Epidermal melanocyte (primary cell): ENCODE results near the gene ZNF750.
A peak's percentile ranks its signal among the peaks of the same experiment; 100 is the strongest.

ENCODE experiments used
- DNase-seq: peaks from one replicate; pipeline ENCODE4 v3.0.0; 2011; ENCODE audit warnings: low spot score; ENCODE audit not compliant: insufficient read length

Gene ZNF750

GRCh38 chr17:82839617-82840292 lies at the start of gene ZNF750:
Gene ZNF750, minus strand, starts transcription at chr17:82840022. Its CDS starts 7,568 bp downstream, at chr17:82832454.
- DNase-seq = no peak

GRCh38 chr17:82888583-82889495 lies 49.0 kb upstream of the ZNF750 start:
- DNase-seq = no peak

GRCh38 chr17:82887255-82888164 lies 47.7 kb upstream of the ZNF750 start:
- no peak for DNase-seq

- DNase-seq = no peak
Observed at GRCh38 chr17:82884970-82885353, 45.1 kb upstream of the ZNF750 start.

GRCh38 chr17:82884341-82884969 lies 44.6 kb upstream of the ZNF750 start:
- no peak for DNase-seq

- DNase-seq = no peak
Observed at GRCh38 chr17:82883419-82884031, 43.7 kb upstream of the ZNF750 start.

- no peak for DNase-seq
Observed at GRCh38 chr17:82882715-82883418, 43.0 kb upstream of the ZNF750 start.

GRCh38 chr17:82881900-82882714 lies 42.3 kb upstream of the ZNF750 start:
- no peak for DNase-seq

GRCh38 chr17:82881324-82881823 lies 41.6 kb upstream of the ZNF750 start:
- no peak for DNase-seq

- no peak for DNase-seq
Observed at GRCh38 chr17:82880620-82881323, 41.0 kb upstream of the ZNF750 start.

- no peak for DNase-seq
Observed at GRCh38 chr17:82879241-82879640, 39.4 kb upstream of the ZNF750 start.

GRCh38 chr17:82878527-82878926 lies 38.7 kb upstream of the ZNF750 start:
- DNase-seq = no peak

GRCh38 chr17:82876602-82877379 lies 37.0 kb upstream of the ZNF750 start:
- DNase-seq = peak; percentile 99

- no peak for DNase-seq
Observed at GRCh38 chr17:82876149-82876548, 36.3 kb upstream of the ZNF750 start.

- no peak for DNase-seq
Observed at GRCh38 chr17:82875407-82875856, 35.6 kb upstream of the ZNF750 start.

- DNase-seq = no peak
Observed at GRCh38 chr17:82874011-82874835, 34.4 kb upstream of the ZNF750 start.

- DNase-seq = no peak
Observed at GRCh38 chr17:82873521-82873920, 33.7 kb upstream of the ZNF750 start.
